ENCODE data around the gene TNIP2.

GRCh38 chr4:2795893-2796848 lies 40.0 kb upstream of the TNIP2 start:
- TF ChIP-seq, protein P1, sequence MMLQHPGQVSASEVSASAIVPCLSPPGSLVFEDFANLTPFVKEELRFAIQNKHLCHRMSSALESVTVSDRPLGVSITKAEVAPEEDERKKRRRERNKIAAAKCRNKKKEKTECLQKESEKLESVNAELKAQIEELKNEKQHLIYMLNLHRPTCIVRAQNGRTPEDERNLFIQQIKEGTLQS (IDR thresholded peaks at IDR 0.05): no peak
- TF ChIP-seq, protein P2, sequence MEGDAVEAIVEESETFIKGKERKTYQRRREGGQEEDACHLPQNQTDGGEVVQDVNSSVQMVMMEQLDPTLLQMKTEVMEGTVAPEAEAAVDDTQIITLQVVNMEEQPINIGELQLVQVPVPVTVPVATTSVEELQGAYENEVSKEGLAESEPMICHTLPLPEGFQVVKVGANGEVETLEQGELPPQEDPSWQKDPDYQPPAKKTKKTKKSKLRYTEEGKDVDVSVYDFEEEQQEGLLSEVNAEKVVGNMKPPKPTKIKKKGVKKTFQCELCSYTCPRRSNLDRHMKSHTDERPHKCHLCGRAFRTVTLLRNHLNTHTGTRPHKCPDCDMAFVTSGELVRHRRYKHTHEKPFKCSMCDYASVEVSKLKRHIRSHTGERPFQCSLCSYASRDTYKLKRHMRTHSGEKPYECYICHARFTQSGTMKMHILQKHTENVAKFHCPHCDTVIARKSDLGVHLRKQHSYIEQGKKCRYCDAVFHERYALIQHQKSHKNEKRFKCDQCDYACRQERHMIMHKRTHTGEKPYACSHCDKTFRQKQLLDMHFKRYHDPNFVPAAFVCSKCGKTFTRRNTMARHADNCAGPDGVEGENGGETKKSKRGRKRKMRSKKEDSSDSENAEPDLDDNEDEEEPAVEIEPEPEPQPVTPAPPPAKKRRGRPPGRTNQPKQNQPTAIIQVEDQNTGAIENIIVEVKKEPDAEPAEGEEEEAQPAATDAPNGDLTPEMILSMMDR (IDR thresholded peaks at IDR 0.05; ENCODE audit: low read depth, low read length, missing input control): no peak
- TF ChIP-seq SP1 (IDR thresholded peaks at IDR 0.05) (no peak), HNF4A (conservative IDR thresholded peaks at IDR 0.05) (no peak), RAD21 (IDR thresholded peaks at IDR 0.05) (no peak), MAX (IDR thresholded peaks at IDR 0.05) (no peak), TAF1 (conservative IDR thresholded peaks at IDR 0.05) (no peak), GABPA (IDR thresholded peaks at IDR 0.05 in 1 of 2, conservative IDR thresholded peaks at IDR 0.05 in 1 of 2) (no peak), YY1 (IDR thresholded peaks at IDR 0.05) (no peak), RXRA (IDR thresholded peaks at IDR 0.05) (no peak), FOXA2 (IDR thresholded peaks at IDR 0.05) (no peak), JUND (IDR thresholded peaks at IDR 0.05) (no peak)
- TF ChIP-seq, protein P3, sequence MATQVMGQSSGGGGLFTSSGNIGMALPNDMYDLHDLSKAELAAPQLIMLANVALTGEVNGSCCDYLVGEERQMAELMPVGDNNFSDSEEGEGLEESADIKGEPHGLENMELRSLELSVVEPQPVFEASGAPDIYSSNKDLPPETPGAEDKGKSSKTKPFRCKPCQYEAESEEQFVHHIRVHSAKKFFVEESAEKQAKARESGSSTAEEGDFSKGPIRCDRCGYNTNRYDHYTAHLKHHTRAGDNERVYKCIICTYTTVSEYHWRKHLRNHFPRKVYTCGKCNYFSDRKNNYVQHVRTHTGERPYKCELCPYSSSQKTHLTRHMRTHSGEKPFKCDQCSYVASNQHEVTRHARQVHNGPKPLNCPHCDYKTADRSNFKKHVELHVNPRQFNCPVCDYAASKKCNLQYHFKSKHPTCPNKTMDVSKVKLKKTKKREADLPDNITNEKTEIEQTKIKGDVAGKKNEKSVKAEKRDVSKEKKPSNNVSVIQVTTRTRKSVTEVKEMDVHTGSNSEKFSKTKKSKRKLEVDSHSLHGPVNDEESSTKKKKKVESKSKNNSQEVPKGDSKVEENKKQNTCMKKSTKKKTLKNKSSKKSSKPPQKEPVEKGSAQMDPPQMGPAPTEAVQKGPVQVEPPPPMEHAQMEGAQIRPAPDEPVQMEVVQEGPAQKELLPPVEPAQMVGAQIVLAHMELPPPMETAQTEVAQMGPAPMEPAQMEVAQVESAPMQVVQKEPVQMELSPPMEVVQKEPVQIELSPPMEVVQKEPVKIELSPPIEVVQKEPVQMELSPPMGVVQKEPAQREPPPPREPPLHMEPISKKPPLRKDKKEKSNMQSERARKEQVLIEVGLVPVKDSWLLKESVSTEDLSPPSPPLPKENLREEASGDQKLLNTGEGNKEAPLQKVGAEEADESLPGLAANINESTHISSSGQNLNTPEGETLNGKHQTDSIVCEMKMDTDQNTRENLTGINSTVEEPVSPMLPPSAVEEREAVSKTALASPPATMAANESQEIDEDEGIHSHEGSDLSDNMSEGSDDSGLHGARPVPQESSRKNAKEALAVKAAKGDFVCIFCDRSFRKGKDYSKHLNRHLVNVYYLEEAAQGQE (IDR thresholded peaks at IDR 0.05): no peak
- TF ChIP-seq, protein P4, sequence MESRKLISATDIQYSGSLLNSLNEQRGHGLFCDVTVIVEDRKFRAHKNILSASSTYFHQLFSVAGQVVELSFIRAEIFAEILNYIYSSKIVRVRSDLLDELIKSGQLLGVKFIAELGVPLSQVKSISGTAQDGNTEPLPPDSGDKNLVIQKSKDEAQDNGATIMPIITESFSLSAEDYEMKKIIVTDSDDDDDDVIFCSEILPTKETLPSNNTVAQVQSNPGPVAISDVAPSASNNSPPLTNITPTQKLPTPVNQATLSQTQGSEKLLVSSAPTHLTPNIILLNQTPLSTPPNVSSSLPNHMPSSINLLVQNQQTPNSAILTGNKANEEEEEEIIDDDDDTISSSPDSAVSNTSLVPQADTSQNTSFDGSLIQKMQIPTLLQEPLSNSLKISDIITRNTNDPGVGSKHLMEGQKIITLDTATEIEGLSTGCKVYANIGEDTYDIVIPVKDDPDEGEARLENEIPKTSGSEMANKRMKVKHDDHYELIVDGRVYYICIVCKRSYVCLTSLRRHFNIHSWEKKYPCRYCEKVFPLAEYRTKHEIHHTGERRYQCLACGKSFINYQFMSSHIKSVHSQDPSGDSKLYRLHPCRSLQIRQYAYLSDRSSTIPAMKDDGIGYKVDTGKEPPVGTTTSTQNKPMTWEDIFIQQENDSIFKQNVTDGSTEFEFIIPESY (IDR thresholded peaks at IDR 0.05): no peak
